ENCODE measurements around the gene AXIN2.

AXIN2 gene

DNA sequence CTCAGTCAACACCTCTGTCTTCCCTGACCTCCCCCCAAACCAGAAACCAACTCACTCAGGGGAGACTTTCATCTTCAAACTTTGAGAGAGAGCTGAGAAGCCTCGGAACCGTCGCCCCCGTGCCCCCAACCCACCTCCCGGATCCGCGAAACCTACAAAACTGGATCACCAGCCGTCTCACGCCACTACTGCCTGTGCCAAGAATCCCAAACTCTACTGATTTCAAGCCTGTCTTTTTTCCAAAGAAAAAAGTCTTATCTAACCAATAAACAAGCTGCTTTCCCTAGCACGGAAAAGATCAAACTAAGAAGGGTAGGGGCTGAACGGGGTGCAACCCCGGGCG is 2.0 kb downstream of the AXIN2 start:
- DNase-seq (ENCODE audit: low read depth, low spot score) = no peak
- H3K4me3 ChIP-seq (ENCODE audit: low read depth, low read length) = peak overlapping the region; percentile 71
- TF ChIP-seq, protein P1, sequence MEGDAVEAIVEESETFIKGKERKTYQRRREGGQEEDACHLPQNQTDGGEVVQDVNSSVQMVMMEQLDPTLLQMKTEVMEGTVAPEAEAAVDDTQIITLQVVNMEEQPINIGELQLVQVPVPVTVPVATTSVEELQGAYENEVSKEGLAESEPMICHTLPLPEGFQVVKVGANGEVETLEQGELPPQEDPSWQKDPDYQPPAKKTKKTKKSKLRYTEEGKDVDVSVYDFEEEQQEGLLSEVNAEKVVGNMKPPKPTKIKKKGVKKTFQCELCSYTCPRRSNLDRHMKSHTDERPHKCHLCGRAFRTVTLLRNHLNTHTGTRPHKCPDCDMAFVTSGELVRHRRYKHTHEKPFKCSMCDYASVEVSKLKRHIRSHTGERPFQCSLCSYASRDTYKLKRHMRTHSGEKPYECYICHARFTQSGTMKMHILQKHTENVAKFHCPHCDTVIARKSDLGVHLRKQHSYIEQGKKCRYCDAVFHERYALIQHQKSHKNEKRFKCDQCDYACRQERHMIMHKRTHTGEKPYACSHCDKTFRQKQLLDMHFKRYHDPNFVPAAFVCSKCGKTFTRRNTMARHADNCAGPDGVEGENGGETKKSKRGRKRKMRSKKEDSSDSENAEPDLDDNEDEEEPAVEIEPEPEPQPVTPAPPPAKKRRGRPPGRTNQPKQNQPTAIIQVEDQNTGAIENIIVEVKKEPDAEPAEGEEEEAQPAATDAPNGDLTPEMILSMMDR (IDR thresholded peaks at IDR 0.05; ENCODE audit: low read depth, low read length) = no peak
- in situ Hi-C loops (cut with HindIII; ENCODE audit: low sequenced_read_pairs) = no loop called here

DNA sequence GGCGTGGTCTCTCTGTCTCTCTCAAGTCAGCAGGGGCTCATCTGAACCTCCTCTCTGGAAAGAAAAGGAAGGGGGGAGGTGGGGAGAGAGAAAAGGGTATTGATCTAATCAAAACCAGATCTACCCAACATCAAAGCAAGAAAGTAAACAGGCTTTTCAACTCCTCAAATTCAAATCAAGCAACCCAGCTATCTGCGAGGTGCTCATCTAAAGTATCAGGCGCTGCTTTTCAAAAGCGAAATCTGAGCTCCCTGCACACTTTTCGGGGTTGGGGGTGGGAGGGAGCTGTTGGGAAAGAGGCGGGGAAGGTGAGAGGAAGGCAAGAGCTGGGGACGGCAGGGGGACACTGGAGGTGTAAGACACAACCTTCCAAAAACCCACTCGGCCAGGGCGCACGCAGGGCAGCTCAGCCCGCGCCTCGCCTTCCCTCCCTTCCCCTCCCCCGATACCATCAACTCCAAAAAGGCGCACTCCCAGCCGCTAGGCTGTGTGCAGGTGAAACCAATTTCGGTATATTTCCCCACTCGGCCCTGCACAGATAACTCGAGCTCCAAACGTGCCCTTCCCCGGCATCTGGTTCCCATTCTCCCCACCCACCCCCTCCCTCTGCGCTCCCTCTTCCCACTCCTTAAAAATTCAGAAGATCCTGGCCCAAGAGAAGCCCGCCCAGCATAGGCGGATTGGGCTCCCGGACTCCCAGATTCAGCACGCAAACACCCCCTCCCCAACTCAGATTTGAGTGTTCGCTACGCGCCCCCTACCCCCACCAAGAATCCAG is 2.6 kb downstream of the AXIN2 start:
- DNase-seq (ENCODE audit: low read depth, low spot score) = no peak
- in situ Hi-C loops (cut with HindIII; ENCODE audit: low sequenced_read_pairs) = no loop called here
- H3K4me3 ChIP-seq (ENCODE audit: low read depth, low read length) = peak overlapping the region; percentile 71
- TF ChIP-seq, protein P1 (IDR thresholded peaks at IDR 0.05; ENCODE audit: low read depth, low read length) = no peak

DNA sequence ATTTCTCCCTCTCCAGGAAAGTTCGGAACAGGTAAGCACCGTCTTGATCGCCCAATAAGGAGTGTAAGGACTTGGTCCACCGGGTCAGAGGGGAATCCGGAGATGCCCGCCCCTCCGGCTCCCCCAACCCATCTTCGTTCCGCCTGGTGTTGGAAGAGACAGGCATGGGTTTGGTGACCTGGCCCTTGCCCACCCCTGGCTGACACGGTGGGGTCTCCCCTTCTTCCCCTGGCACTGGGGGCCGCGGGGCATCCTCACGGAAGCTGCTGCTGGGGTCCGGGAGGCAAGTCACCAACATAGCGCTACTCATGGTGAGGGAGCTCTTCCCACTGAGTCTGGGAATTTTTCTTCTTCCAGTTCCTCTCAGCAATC is 3.2 kb downstream of the AXIN2 start:
- TF ChIP-seq, protein P1 (IDR thresholded peaks at IDR 0.05; ENCODE audit: low read depth, low read length) = no peak
- no peak for DNase-seq (ENCODE audit: low read depth, low spot score)
- peak overlapping the region; percentile 71 for H3K4me3 ChIP-seq (ENCODE audit: low read depth, low read length)
- in situ Hi-C loops (cut with HindIII; ENCODE audit: low sequenced_read_pairs) = no loop called here

DNA sequence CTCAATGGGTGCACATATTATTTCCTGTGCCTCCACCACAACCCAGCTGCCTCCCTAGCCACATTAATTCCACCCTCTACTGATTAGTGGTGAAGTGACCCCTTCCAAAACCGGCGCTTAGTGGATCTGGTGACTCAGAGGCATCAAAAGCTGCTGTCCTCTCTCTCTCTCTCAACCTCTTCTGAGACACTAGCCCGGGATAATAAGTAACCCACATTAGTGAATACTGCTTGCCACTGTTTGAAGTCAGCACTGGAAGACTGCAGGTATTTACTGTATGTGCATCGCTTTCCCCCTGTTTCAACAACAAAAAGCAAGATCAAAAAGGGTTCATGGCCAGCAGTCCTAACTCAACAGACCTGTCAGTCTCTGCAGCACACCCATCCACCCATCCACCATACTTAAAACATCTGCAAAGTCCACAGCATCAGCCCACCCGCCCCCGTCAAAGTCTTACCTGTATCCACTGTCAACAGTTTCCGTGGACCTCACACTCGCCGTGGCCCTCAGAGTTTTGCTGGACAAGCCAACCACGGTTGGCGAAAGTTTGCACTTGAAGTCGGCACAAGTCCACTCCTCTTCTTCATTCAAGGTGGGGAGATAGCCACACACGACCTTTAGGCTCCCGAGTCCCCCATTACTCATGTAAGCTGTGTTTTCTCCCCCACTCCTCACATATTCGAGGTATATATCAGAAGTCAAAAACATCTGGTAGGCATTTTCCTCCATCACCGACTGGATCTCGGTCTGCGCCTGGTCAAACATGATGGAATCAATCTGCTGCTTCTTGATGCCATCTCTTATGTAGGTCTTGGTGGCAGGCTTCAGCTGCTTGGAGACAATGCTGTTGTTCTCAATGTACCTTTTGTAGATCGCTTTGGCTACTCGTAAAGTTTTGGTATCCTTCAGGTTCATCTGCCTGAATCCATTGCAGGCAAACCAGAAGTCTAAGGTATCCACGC is 3.8 kb downstream of the AXIN2 start:
- TF ChIP-seq, protein P1 (IDR thresholded peaks at IDR 0.05; ENCODE audit: low read depth, low read length) = no peak
- H3K4me3 ChIP-seq (ENCODE audit: low read depth, low read length) = peak overlapping the region; percentile 71
- peak; percentile 79 for DNase-seq (ENCODE audit: low read depth, low spot score)
- in situ Hi-C loops (cut with HindIII; ENCODE audit: low sequenced_read_pairs) = no loop called here

DNA sequence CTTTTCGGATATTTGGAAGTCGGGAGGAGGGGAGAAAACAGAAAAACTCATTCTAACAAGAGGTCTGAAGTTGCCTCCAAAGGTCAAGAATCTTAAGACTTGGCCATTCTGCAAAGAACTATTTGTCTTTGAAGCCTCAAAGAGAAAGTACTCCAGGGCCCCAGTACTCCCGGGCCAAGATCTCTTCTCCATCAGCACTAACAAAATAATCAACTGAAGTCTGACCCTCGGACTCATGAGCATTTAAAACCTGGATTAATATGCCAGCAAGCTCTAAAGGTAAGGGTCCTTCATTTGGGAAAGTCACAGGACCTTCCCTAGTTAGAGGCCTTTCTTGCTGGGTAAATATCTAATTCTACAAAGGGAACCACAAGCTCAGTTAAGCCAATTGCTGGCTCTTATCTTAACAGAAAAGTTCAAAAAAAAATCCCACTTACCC is 4.5 kb downstream of the AXIN2 start:
- peak overlapping the region; percentile 34 for H3K4me3 ChIP-seq (ENCODE audit: low read depth, low read length)
- TF ChIP-seq, protein P1 (IDR thresholded peaks at IDR 0.05; ENCODE audit: low read depth, low read length) = no peak
- DNase-seq (ENCODE audit: low read depth, low spot score) = no peak
- in situ Hi-C loops (cut with HindIII; ENCODE audit: low sequenced_read_pairs) = no loop called here

DNA sequence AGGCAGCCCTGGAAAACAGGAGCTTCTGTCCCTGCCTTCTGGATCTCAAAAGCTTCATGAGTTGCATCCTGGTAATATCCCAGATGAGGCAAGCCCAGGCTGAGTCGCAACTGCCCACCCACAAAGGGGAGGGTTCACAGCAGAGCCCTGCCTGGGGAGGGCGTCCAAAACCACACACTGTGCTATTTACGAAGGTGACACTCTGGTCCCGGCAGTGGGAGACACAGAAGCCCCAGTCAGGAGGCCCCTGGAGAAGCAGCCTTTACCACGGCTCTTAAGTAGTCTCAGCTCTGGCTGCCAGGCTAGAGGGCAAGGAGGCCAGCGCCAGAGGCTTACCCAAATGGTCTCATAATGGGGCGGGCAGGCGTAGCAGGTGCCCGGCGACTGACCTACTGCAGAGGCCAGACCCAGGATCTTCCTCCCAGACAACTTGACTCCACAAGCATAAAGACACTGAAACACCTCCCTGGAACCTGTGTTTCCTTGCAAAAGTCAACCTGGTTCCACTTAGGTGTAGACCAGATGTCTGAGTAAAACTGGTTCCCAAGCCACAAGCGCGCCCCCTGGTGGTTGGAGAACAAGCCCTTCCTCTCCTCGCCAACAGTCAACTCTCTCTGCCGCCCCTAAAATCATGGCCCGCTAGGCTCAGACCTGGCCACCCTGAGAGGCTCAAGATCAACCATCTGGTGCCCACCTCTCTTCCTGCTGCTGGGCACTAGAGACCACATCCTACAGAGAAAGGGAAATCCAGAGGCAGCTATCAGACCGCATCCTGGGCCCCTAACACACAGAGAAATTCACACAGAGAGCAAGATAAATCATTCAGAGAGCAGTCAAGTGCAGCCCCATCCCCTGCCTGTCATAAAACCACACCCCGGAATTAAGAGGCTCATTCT is 5.2 kb downstream of the AXIN2 start:
- DNase-seq (ENCODE audit: low read depth, low spot score) = peak; percentile 68
- TF ChIP-seq, protein P1 (IDR thresholded peaks at IDR 0.05; ENCODE audit: low read depth, low read length) = peak; percentile 82
- in situ Hi-C loops (cut with HindIII; ENCODE audit: low sequenced_read_pairs) = no loop called here
- peak overlapping the region; percentile 34 for H3K4me3 ChIP-seq (ENCODE audit: low read depth, low read length)

Data from astrocyte of the spinal cord (primary cell).